ENCODE data around the gene TTC39B.

Gene TTC39B

DNA sequence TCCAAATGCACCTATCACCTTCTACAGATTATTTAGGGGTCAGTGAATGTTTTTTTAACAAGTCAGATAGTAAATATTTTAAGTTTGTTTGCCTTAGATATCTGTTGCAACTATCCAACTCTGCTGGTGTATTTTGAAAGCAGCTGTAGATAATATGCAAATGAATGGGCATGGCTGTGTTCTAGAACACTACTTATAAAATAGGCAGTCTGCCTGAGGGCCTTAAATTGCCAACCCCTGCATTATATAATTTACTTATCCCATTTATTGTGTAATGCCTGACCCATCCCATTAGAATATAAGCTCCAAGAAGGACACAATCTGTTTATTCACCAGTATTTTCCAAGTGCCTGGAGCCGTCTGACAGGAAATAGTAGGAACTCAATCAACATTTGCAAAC is 149.0 kb downstream of the TTC39B start:
- no peak for DNase-seq

DNA sequence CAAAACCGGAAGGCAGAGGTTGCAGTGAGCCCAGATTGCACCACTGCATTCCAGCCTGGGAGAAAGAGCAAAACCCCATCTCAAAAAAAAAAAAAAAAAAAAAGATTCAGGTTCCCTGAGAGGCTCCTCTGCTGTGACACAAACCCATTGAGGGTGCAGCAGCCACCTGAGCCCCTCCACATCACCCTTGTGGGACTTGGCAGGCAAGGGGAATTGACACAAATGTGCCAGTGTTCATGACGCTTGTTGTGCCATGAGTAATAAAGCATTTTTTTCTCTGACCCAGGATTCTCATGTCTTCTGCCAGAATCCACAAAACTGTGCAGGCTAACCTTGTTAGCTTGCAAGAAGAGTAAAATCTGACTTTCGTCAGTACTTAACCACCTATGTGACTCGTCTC is 149.6 kb downstream of the TTC39B start:
- DNase-seq: no peak

DNA sequence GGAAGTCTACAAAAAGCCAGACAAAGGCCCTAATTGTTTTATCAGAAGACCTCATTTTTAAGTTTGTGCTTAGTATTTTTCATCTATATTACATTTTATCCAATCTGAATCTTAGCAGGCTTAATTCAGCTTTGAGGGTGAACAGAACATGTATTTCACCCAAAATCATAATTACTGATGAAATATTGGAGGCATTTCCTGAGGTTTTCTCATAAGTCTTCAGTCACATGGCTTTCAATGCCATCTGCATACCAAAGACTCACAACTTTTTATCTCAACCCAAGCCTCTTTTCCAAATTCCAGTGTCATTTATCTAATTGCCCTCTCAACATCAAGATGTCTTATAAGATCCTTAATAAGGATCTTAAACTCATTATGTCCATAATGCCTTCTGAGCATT is 150.8 kb downstream of the TTC39B start:
- DNase-seq: no peak

- DNase-seq: no peak
Measured at GRCh38 chr9:15155826-15156225, 151.2 kb downstream of the TTC39B start.

- no peak for DNase-seq
Measured at GRCh38 chr9:15155323-15155722, 151.7 kb downstream of the TTC39B start.

GRCh38 chr9:15154677-15155076 is 152.3 kb downstream of the TTC39B start:
- DNase-seq: no peak

- no peak for DNase-seq
Measured at GRCh38 chr9:15153961-15154360, 153.1 kb downstream of the TTC39B start.

GRCh38 chr9:15150939-15151338 is 156.1 kb downstream of the TTC39B start:
- no peak for DNase-seq

GRCh38 chr9:15149450-15149849 is 157.6 kb downstream of the TTC39B start:
- no peak for DNase-seq

GRCh38 chr9:15146268-15146700 is 160.7 kb downstream of the TTC39B start:
- no peak for DNase-seq

GRCh38 chr9:15144622-15145061 is 162.4 kb downstream of the TTC39B start:
- DNase-seq: no peak

DNA sequence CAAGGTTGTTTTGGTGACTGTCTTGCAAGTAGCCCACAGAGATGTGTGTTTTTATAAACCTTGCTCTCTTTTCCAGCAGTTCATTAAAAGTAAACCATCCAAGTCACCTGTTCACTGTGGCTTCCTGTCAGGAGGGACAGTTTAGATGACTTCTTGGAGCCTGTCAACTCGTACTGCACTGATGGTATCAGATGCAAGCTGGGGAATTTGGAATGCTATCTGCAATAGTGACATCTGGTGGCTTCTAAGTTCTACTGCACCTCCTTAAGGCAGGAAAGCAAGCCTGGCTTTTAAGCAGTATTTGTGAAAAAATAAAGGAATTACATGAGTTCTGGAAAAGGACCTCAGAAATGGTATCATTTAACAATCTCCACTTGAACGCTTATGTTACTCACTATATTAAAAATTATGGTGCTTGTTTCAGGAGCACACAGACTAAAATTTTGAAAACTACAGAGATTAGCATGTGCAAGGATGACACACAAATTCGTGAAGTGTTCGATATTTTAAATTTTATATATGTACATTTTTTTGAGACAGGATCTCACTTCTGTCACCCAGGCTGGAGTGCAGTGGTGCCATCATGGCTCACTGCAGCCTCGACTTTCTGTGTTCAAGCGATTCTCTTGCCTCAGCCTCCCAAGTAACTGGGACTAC is 164.0 kb downstream of the TTC39B start:
- DNase-seq: peak; percentile 40

- no peak for DNase-seq
Measured at GRCh38 chr9:15140051-15140450, 167.0 kb downstream of the TTC39B start.

- DNase-seq: no peak
Measured at GRCh38 chr9:15139469-15139868, 167.5 kb downstream of the TTC39B start.

- DNase-seq: no peak
Measured at GRCh38 chr9:15138357-15138686, 168.7 kb downstream of the TTC39B start.

GRCh38 chr9:15137658-15138356 is 169.2 kb downstream of the TTC39B start:
- DNase-seq: no peak

- no peak for DNase-seq
Measured at GRCh38 chr9:15137089-15137488, 169.9 kb downstream of the TTC39B start.

- no peak for DNase-seq
Measured at GRCh38 chr9:15136646-15137045, 170.4 kb downstream of the TTC39B start.

DNA sequence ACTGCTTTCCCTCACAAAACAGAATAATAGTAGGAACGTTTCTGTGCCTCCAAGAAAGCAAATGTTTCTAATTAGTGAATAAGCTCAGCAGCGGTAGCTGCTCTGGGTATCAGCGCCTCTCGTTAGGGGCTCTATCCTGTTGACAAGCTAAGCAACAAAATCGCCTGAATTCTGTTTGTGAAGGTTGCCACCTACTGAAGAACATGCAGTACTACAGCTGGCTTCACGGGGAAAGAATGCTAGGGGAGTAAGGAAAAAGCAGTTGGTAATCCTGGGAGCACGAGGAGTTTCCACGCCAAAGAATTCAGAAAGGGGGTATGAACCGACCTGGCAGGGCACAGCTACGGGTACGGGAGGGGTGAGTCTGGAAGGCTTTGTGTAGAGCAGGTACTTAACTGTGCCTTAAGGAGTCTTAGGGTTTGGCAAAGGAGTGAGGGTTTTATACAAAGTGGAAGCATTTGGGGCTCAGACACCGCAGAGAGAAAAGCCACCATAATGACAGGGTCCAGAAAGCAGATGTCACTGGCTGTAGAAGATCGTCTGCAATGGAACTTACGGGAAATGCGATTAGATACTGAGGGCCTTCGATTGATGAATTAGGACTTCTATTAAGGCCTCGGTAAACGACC is 171.7 kb downstream of the TTC39B start:
- DNase-seq: peak; percentile 56

DNA sequence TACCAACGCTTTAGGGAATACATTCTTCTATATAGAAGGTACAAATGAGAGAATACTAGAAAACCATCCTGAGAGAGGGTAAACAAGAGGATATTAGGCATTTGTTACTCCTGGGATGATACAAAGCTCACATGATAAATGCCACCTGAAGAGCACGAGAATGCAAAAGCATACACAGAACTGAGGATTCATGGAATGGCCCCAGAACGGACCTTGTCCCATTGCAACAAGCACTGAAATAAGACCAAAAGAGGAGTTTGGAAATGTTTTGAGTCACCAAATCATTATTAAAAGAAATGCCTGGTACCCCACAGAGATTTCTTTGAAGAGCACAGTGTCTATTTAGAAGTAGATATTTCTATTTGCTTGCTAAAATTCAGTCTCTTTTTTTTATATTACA is 173.5 kb downstream of the TTC39B start:
- no peak for DNase-seq

DNA sequence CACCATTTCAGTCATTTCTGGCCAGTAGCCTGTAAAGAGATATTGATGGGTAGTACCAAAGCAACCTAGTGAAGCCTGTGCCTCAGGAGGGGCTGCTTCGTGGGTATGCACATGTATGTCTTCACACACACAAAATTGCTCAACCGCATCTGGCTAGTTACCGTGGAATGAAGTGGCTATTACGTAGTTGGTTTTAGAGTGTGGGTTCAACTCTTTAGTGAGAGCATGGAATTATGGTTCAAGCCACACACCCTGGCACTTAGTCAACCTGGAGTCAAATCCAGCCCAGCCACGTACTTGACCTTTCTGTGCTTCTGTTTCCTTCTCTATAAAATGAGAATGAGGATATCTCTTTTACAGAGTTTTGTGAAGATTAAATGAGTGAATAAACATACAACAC is 174.9 kb downstream of the TTC39B start:
- no peak for DNase-seq

- DNase-seq: no peak
Measured at GRCh38 chr9:15131094-15131493, 175.9 kb downstream of the TTC39B start.

- no peak for DNase-seq
Measured at GRCh38 chr9:15127831-15128230, 179.2 kb downstream of the TTC39B start.

DNA sequence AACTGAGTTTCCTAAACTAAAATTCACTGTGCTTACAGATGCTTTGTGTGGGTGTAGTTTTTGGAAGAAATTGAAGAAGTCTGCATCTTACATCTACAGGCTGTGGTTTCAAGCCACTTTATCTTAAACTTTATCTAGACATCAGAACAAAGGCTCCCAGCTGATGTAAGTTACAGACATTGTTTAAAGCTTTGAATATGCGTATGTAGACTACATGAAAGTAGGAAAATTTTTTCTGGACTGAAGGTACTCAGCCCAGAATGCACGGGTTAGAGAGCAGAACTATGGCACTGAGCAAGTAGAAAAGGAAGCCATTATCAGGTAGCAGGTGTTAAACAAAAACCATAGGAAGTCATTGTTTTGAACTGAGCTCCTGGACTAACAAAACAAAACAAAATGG is 185.4 kb downstream of the TTC39B start:
- DNase-seq: no peak
